B cell (primary cell): ENCODE data around the gene AGBL4. TPM values are rescaled to one million over a fixed set of nuclear protein-coding genes. Genes with fewer than 3 reads are reported as not detected.

ENCODE experiments used
- ATAC-seq: fragments of 200-7000 bp; cut with Tn5 transposase; one replicate; pipeline ENCODE4 v1.10.0; 2021; ENCODE audit warnings: low read depth, mild to moderate bottlenecking, moderate number of reproducible peaks, moderate library complexity
- CTCF ChIA-PET: fragments of 350-600 bp; sonication (Branson Sonifier 250); formaldehyde crosslinking; loops from one replicate; lab custom pipeline; 2021; ENCODE audit warnings: antibody characterized with exemption, inconsistent platforms; lab: Charles Lee
- POLR2A ChIA-PET: fragments of 350-600 bp; sonication (Branson Sonifier 250); formaldehyde crosslinking; loops from one replicate; lab custom pipeline; 2021; ENCODE audit warnings: antibody characterized with exemption; lab: Charles Lee
- DNase-seq: peaks from one replicate; pipeline ENCODE4 v3.0.0; 2013
- H2AFZ ChIP-seq: 2 replicates; pipeline ENCODE4 v1.6.1; 2012; ENCODE audit warnings: mild to moderate bottlenecking, low read depth, low read length; ENCODE audit not compliant: insufficient read depth, poor library complexity, severe bottlenecking
- H3K27ac ChIP-seq, 2 donors: 1 replicate in 1 of 2; 2 replicates in 1 of 2; pipeline ENCODE4 v1.5.1; 2012 to 2013; ENCODE audit warnings: low read length in 2 of 2, mild to moderate bottlenecking in 2 of 2, moderate library complexity in 1 of 2
- H3K27me3 ChIP-seq, 4 experiments: fragments of 200-600 bp in 1 of 4; sonication (generic) in 1 of 4; replicated peaks in 1 of 4; 1 replicate in 2 of 4; 2 replicates in 2 of 4; pipeline versions ENCODE4 v1.6.1 to v1.7.0; 2013 to 2016; ENCODE audit warnings: low read length in 3 of 4, mild to moderate bottlenecking in 2 of 4, mixed read lengths in 1 of 4, moderate library complexity in 1 of 4; ENCODE audit not compliant: insufficient read depth in 4 of 4, control insufficient read depth in 3 of 4; ENCODE audit errors: control extremely low read depth in 1 of 4
- H3K36me3 ChIP-seq, 2 experiments: replicated peaks in 1 of 2; 1 replicate in 1 of 2; 2 replicates in 1 of 2; pipeline versions ENCODE4 v1.6.1 to v1.7.1; 2013; ENCODE audit warnings: low read length in 1 of 2; ENCODE audit not compliant: insufficient read depth in 2 of 2, control insufficient read depth in 1 of 2; ENCODE audit errors: control extremely low read depth in 1 of 2, extremely low read depth in 1 of 2
- H3K4me1 ChIP-seq, 2 donors: fragments of 200-600 bp in 1 of 2; sonication (generic) in 1 of 2; 1 replicate in 1 of 2; 2 replicates in 1 of 2; pipeline versions ENCODE4 v1.5.1 to v1.6.1; 2013 to 2017; ENCODE audit warnings: low read length in 2 of 2; ENCODE audit not compliant: control insufficient read depth in 2 of 2, insufficient read depth in 2 of 2
- H3K4me2 ChIP-seq: replicated peaks from 2 replicates; pipeline ENCODE3; 2012; ENCODE audit warnings: mild to moderate bottlenecking, low read depth, low read length; ENCODE audit not compliant: poor library complexity, severe bottlenecking
- H3K4me3 ChIP-seq, 5 experiments: fragments of 200-600 bp in 1 of 5; sonication (generic) in 1 of 5; 1 replicate in 3 of 5; 2 replicates in 2 of 5; pipeline versions ENCODE4 v1.5.1 to v1.7.0; 2011 to 2016; ENCODE audit warnings: low read length in 4 of 5, mild to moderate bottlenecking in 4 of 5, low read depth in 2 of 5, control low read depth in 1 of 5, moderate library complexity in 1 of 5; ENCODE audit not compliant: insufficient read depth in 1 of 5; ENCODE audit errors: control extremely low read depth in 1 of 5, extremely low read depth in 1 of 5
- H3K79me2 ChIP-seq: fragments of 200-600 bp; sonication (generic); one replicate; pipeline ENCODE4 v1.6.0; 2016; ENCODE audit warnings: low read length; ENCODE audit not compliant: control insufficient read depth, insufficient read depth
- H3K9ac ChIP-seq: fragments of 200-600 bp; sonication (generic); 2 replicates; pipeline ENCODE4 v1.6.1; 2017; ENCODE audit warnings: mild to moderate bottlenecking, low read length, moderate library complexity
- H3K9me3 ChIP-seq, 3 donors: one replicate each; pipeline versions ENCODE4 v1.6.1 to v1.7.1; 2013; ENCODE audit warnings: low read length in 2 of 3; ENCODE audit not compliant: control insufficient read depth in 2 of 3, insufficient read depth in 1 of 3; ENCODE audit errors: control extremely low read depth in 1 of 3
- H4K20me1 ChIP-seq: 2 replicates; pipeline ENCODE4 v1.6.0; 2012; ENCODE audit warnings: mild to moderate bottlenecking, low read length; ENCODE audit not compliant: insufficient read depth, control insufficient read depth, poor library complexity, severe bottlenecking
- H3K27ac Mint-ChIP-seq: one replicate; pipeline ENCODE4 v1.8.0; 2021; ENCODE audit warnings: mixed read lengths
- H3K27me3 Mint-ChIP-seq: one replicate; pipeline ENCODE4 v1.8.0; 2021; ENCODE audit warnings: mixed read lengths
- H3K4me1 Mint-ChIP-seq: one replicate; pipeline ENCODE4 v1.8.0; 2021; ENCODE audit warnings: mixed read lengths
- H3K4me3 Mint-ChIP-seq: one replicate; pipeline ENCODE4 v1.8.0; 2021; ENCODE audit warnings: mixed read lengths
- H3K9me3 Mint-ChIP-seq: one replicate; pipeline ENCODE4 v1.8.0; 2022; ENCODE audit warnings: mixed read lengths; ENCODE audit not compliant: insufficient read depth
- EZH2 ChIP-seq: IDR thresholded peaks from 2 replicates; pipeline ENCODE4 v1.6.1; 2012; ENCODE audit warnings: borderline replicate concordance, low read depth, mild to moderate bottlenecking, moderate library complexity, low read length; ENCODE audit not compliant: insufficient read depth, poor library complexity, severe bottlenecking
- WGBS: methylation state at CpG from one replicate; pipeline ENCODE4 v1.1.5; 2013; ENCODE audit warnings: missing lambda C conversion rate; ENCODE audit not compliant: insufficient coverage; 5-methylcytosine and 5-hydroxymethylcytosine counted together
- intact Hi-C: fragments of 100-400 bp; cut with micrococcal nuclease; formaldehyde crosslinking; loops from one replicate; pipeline ENCODE4 v1.10.0; 2022
- polyA plus RNA-seq: library from polyadenylated mRNA; depleted of rRNA; stranded (reverse); fragments of >200 nt; gene quantifications from 2 replicates; pipeline ENCODE4 v1.2.3, GENCODE V29; 2012
- total RNA-seq, 2 donors: library from RNA; stranded (reverse); fragments of 120-200 nt in 1 of 2; gene quantifications; 1 replicate in 1 of 2; 2 replicates in 1 of 2; pipeline versions ENCODE4 v1.2.3 to v1.2.4, GENCODE V29; 2013 to 2022
- TF ChIP-seq, protein P1 (sequence below): fragments of 200-600 bp; IDR thresholded peaks from one replicate; pipeline ENCODE4 v1.8.0; 2022; ENCODE audit warnings: antibody characterized with exemption, mild to moderate bottlenecking

Gene AGBL4
- total and polyA plus RNA-seq, 2 donors (not counting 1 experiment from before 2014, with no cell fraction given): 0.07 to 0.12 TPM

DNA sequence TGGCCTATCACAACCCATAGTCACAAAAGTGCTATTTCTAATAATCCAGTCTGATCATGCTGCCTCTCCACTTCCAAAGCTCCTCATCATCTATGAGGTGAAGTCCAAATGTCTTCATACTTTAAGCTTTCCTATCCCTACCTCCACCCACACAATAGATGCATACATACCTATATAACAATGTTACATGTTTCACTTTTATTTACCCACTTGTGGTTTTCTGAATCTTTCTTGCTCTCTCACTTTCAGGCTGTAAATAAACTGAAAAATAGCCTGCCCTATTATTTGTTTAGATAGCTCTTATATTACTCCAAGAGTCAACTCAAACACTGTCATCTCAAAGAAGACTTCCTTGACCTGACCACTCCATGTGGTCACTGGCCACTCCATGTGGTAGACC lies 840.3 kb downstream of the AGBL4 start:
- H3K4me1 ChIP-seq: no peaks in the 10 kb centered on the region
- Mint-ChIP-seq H3K27ac (no peak overlapping the region), H3K27me3 (peaks cover 7% of the 10 kb centered on the region), H3K4me3 (no peak overlapping the region), H3K4me1 (no peaks in the 10 kb centered on the region), H3K9me3 (no peaks in the 10 kb centered on the region)
- ChIA-PET POLR2A (no interaction called here), CTCF (no interaction called here)
- no peak for DNase-seq
- H3K4me3 ChIP-seq: no peak overlapping the region
- TF ChIP-seq, protein P1, sequence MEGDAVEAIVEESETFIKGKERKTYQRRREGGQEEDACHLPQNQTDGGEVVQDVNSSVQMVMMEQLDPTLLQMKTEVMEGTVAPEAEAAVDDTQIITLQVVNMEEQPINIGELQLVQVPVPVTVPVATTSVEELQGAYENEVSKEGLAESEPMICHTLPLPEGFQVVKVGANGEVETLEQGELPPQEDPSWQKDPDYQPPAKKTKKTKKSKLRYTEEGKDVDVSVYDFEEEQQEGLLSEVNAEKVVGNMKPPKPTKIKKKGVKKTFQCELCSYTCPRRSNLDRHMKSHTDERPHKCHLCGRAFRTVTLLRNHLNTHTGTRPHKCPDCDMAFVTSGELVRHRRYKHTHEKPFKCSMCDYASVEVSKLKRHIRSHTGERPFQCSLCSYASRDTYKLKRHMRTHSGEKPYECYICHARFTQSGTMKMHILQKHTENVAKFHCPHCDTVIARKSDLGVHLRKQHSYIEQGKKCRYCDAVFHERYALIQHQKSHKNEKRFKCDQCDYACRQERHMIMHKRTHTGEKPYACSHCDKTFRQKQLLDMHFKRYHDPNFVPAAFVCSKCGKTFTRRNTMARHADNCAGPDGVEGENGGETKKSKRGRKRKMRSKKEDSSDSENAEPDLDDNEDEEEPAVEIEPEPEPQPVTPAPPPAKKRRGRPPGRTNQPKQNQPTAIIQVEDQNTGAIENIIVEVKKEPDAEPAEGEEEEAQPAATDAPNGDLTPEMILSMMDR: no peak
- TF ChIP-seq EZH2: no peak
- no peak overlapping the region for H3K27ac ChIP-seq
- no peaks in the 10 kb centered on the region for H4K20me1 ChIP-seq
- H3K9ac ChIP-seq: no peak overlapping the region
- no peaks in the 10 kb centered on the region for H3K36me3 ChIP-seq
- no peak overlapping the region for H2AFZ ChIP-seq
- no peak overlapping the region for H3K4me2 ChIP-seq
- intact Hi-C loops: no loop called here
- no peaks in the 10 kb centered on the region for H3K9me3 ChIP-seq
- H3K79me2 ChIP-seq: no peaks in the 10 kb centered on the region
- no peak for ATAC-seq
- no peaks in the 10 kb centered on the region for H3K27me3 ChIP-seq

DNA sequence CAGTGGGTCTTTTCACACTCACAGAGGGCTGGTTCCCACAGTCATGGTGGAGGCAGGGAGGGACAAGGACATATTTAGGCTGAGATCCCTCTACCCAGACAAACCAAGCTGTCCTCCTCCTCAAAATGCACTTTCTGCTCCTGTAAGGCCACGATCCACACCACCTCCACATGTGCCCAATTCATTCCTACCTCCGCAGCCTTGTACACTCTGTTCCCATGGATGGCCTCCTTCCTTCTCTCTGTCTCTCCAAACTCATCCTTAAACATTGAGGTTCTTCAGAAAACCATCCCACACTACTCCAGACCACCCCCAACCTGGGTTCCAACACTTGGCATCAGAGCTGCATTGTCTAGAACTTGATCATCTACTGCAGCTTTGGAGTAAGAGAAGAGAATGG lies 842.7 kb downstream of the AGBL4 start:
- no peak overlapping the region for H3K27ac ChIP-seq
- DNase-seq: no peak
- ATAC-seq: no peak
- no peaks in the 10 kb centered on the region for H3K9me3 Mint-ChIP-seq
- intact Hi-C loops: no loop called here
- no peak for TF ChIP-seq EZH2
- TF ChIP-seq, protein P1: no peak
- no peak overlapping the region for H3K4me2 ChIP-seq
- peaks cover 6% of the 10 kb centered on the region for H3K27me3 Mint-ChIP-seq
- no peaks in the 10 kb centered on the region for H3K27me3 ChIP-seq
- H3K79me2 ChIP-seq: no peaks in the 10 kb centered on the region
- POLR2A ChIA-PET: no interaction called here
- no peak overlapping the region for H3K9ac ChIP-seq
- H3K27ac Mint-ChIP-seq: no peak overlapping the region
- H3K4me3 ChIP-seq: no peak overlapping the region
- H3K36me3 ChIP-seq: no peaks in the 10 kb centered on the region
- WGBS: 68% methylated on average over 2 of the region's 2 CpGs
- no peaks in the 10 kb centered on the region for H3K4me1 Mint-ChIP-seq
- CTCF ChIA-PET: no interaction called here
- H3K4me3 Mint-ChIP-seq: no peak overlapping the region
- no peaks in the 10 kb centered on the region for H4K20me1 ChIP-seq
- no peaks in the 10 kb centered on the region for H3K4me1 ChIP-seq
- H3K9me3 ChIP-seq: no peaks in the 10 kb centered on the region
- no peak overlapping the region for H2AFZ ChIP-seq
